Measurements from ENCODE around the gene HLTF. TPM values are rescaled to one million over a fixed set of nuclear protein-coding genes. Genes with fewer than 3 reads are reported as not detected.
"Not testable (repeated sequence)": the region's sequence is repeated elsewhere in the genome, so short reads cannot be mapped to it uniquely, and the experiment has no call there.

HLTF gene
- total RNA-seq, 1 experiment from 2014 or later, result 37.6 TPM

- no peaks in the 10 kb centered on the region for H3K27me3 ChIP-seq (replicated peaks; ENCODE audit: insufficient read depth, low read depth, low read length, poor library complexity)
- ChIA-PET CTCF (no interaction called here), POLR2A (ENCODE audit: low non-redundant PET) (no interaction called here)
- BruUV-seq (replicated peaks), result no TSS peak
- intact Hi-C loops (cut with micrococcal nuclease; ENCODE audit: unreplicated experiment), result no loop called here
- H3K4me3 ChIP-seq (ENCODE audit: low read depth, low read length, poor library complexity, severe bottlenecking), result no peak overlapping the region
- no peak for TF ChIP-seq EZH2 (IDR thresholded peaks at IDR 0.05; ENCODE audit: borderline replicate concordance, low read depth, low read length, poor library complexity, severe bottlenecking)
- TF ChIP-seq, protein P1, sequence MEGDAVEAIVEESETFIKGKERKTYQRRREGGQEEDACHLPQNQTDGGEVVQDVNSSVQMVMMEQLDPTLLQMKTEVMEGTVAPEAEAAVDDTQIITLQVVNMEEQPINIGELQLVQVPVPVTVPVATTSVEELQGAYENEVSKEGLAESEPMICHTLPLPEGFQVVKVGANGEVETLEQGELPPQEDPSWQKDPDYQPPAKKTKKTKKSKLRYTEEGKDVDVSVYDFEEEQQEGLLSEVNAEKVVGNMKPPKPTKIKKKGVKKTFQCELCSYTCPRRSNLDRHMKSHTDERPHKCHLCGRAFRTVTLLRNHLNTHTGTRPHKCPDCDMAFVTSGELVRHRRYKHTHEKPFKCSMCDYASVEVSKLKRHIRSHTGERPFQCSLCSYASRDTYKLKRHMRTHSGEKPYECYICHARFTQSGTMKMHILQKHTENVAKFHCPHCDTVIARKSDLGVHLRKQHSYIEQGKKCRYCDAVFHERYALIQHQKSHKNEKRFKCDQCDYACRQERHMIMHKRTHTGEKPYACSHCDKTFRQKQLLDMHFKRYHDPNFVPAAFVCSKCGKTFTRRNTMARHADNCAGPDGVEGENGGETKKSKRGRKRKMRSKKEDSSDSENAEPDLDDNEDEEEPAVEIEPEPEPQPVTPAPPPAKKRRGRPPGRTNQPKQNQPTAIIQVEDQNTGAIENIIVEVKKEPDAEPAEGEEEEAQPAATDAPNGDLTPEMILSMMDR (conservative IDR thresholded peaks at IDR 0.05; ENCODE audit: low read depth, low read length), result no peak
- no peaks in the 10 kb centered on the region for H3K4me1 ChIP-seq (ENCODE audit: insufficient read depth, low read length, poor library complexity, severe bottlenecking)
- H3K36me3 ChIP-seq (ENCODE audit: insufficient read depth, low read length, poor library complexity, severe bottlenecking), result no peaks in the 10 kb centered on the region
- DNase-seq (ENCODE audit: low spot score), result no peak
- no peaks in the 10 kb centered on the region for H3K9me3 ChIP-seq (ENCODE audit: low read depth, low read length, poor library complexity, severe bottlenecking)
- H3K27ac ChIP-seq (ENCODE audit: low read depth, low read length, poor library complexity, severe bottlenecking), result no peak overlapping the region
These were observed 15.3 kb upstream of the HLTF start for GRCh38 chr3:149101641-149102040.

DNA sequence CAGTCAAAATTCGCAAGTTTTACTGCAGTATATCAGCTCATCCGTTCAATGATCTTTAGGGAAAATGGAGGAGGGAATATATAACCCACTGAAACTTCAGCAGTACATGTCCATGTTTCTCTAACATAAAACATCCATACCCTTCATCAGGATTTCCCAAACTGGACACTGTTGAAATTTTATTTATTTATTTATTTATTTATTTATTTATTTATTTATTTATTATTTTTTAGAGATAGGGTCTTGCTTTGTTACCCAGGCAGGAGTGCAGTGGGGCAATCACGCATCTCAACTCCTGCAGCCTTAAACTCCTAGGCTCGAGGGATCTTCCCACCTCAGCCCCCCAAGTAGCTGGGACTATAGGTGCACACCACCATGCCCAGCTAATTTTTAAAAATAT, 14.8 kb upstream of the HLTF start:
- intact Hi-C loops (cut with micrococcal nuclease; ENCODE audit: unreplicated experiment), result no loop called here
- BruUV-seq (replicated peaks), result no TSS peak

GRCh38 chr3:149097987-149098386, 11.7 kb upstream of the HLTF start:
- H3K27me3 ChIP-seq (replicated peaks; ENCODE audit: insufficient read depth, low read depth, low read length, poor library complexity); DNase-seq (ENCODE audit: low spot score); H3K4me3 ChIP-seq (ENCODE audit: low read depth, low read length, poor library complexity, severe bottlenecking); H3K36me3 ChIP-seq (ENCODE audit: insufficient read depth, low read length, poor library complexity, severe bottlenecking); intact Hi-C loops (cut with micrococcal nuclease; ENCODE audit: unreplicated experiment); H3K4me1 ChIP-seq (ENCODE audit: insufficient read depth, low read length, poor library complexity, severe bottlenecking); CTCF ChIA-PET; H3K9me3 ChIP-seq (ENCODE audit: low read depth, low read length, poor library complexity, severe bottlenecking); POLR2A ChIA-PET (ENCODE audit: low non-redundant PET); H3K27ac ChIP-seq (ENCODE audit: low read depth, low read length, poor library complexity, severe bottlenecking); BruUV-seq (replicated peaks): not testable (repeated sequence)

More for the DNA sequence above, 14.8 kb upstream of the HLTF start:
- Histone ChIP-seq H3K9me3 (ENCODE audit: low read depth, low read length, poor library complexity, severe bottlenecking) (no peaks in the 10 kb centered on the region), H3K4me1 (ENCODE audit: insufficient read depth, low read length, poor library complexity, severe bottlenecking) (no peaks in the 10 kb centered on the region), H3K4me3 (ENCODE audit: low read depth, low read length, poor library complexity, severe bottlenecking) (no peak overlapping the region), H3K36me3 (ENCODE audit: insufficient read depth, low read length, poor library complexity, severe bottlenecking) (no peaks in the 10 kb centered on the region), H3K27me3 (replicated peaks; ENCODE audit: insufficient read depth, low read depth, low read length, poor library complexity) (no peaks in the 10 kb centered on the region), H3K27ac (ENCODE audit: low read depth, low read length, poor library complexity, severe bottlenecking) (no peak overlapping the region)
- TF ChIP-seq, protein P1 (conservative IDR thresholded peaks at IDR 0.05; ENCODE audit: low read depth, low read length), result no peak
- no peak for TF ChIP-seq EZH2 (IDR thresholded peaks at IDR 0.05; ENCODE audit: borderline replicate concordance, low read depth, low read length, poor library complexity, severe bottlenecking)
- CTCF ChIA-PET, result no interaction called here
- POLR2A ChIA-PET (ENCODE audit: low non-redundant PET), result no interaction called here
- DNase-seq (ENCODE audit: low spot score), result no peak

GRCh38 chr3:149095487-149095886, 9.2 kb upstream of the HLTF start:
- Histone ChIP-seq H3K4me3 (ENCODE audit: low read depth, low read length, poor library complexity, severe bottlenecking) (no peak overlapping the region), H3K4me1 (ENCODE audit: insufficient read depth, low read length, poor library complexity, severe bottlenecking) (no peaks in the 10 kb centered on the region), H3K27me3 (replicated peaks; ENCODE audit: insufficient read depth, low read depth, low read length, poor library complexity) (no peaks in the 10 kb centered on the region), H3K27ac (ENCODE audit: low read depth, low read length, poor library complexity, severe bottlenecking) (no peak overlapping the region), H3K9me3 (ENCODE audit: low read depth, low read length, poor library complexity, severe bottlenecking) (no peaks in the 10 kb centered on the region), H3K36me3 (ENCODE audit: insufficient read depth, low read length, poor library complexity, severe bottlenecking) (no peaks in the 10 kb centered on the region)
- BruUV-seq (replicated peaks), result no TSS peak
- TF ChIP-seq, protein P1 (conservative IDR thresholded peaks at IDR 0.05; ENCODE audit: low read depth, low read length), result no peak
- no peak for TF ChIP-seq EZH2 (IDR thresholded peaks at IDR 0.05; ENCODE audit: borderline replicate concordance, low read depth, low read length, poor library complexity, severe bottlenecking)
- intact Hi-C loops (cut with micrococcal nuclease; ENCODE audit: unreplicated experiment), result no loop called here
- ChIA-PET CTCF (no interaction called here), POLR2A (ENCODE audit: low non-redundant PET) (no interaction called here)
- DNase-seq (ENCODE audit: low spot score), result no peak

Measured in A673 (cell line).